Left ventricle myocardium inferior (tissue), 1 donor: ENCODE results near the gene FAM184A. TPM values are rescaled to one million over a fixed set of nuclear protein-coding genes. Genes with fewer than 3 reads are reported as not detected.

ENCODE experiments used
- DNase-seq: peaks from one replicate; pipeline ENCODE4 v3.0.0-alpha.2; 2020
- H3K27ac ChIP-seq: fragments of 200-600 bp; replicated peaks from 2 replicates; pipeline ENCODE4 v1.8.0; 2021
- H3K27me3 ChIP-seq: fragments of 200-600 bp; 2 replicates; pipeline ENCODE4 v1.8.0; 2021; ENCODE audit warnings: low read depth
- H3K36me3 ChIP-seq: fragments of 200-600 bp; 2 replicates; pipeline ENCODE4 v1.8.0; 2021
- H3K4me1 ChIP-seq: fragments of 200-600 bp; 2 replicates; pipeline ENCODE4 v1.8.0; 2021
- H3K4me3 ChIP-seq: fragments of 200-600 bp; 2 replicates; pipeline ENCODE4 v1.8.0; 2021; ENCODE audit warnings: mild to moderate bottlenecking, moderate library complexity
- H3K9me3 ChIP-seq: fragments of 200-600 bp; replicated peaks from 2 replicates; pipeline ENCODE4 v1.8.0; 2021
- intact Hi-C: fragments of 100-400 bp; cut with micrococcal nuclease; formaldehyde crosslinking; loops from one replicate; pipeline ENCODE4 v1.11.0; 2022
- microRNA-seq: library from miRNA; unstranded; fragments of <30 nt; microRNA quantifications from one replicate; pipeline ENCODE4 v1.2.0, GENCODE V29; 2020
- total RNA-seq: library from RNA; stranded (reverse); fragmentation: NEBNext Ultra II Directional; extraction: Animal tissue kit (Norgen Biotek cat#: 25700); gene quantifications from one replicate; pipeline ENCODE4 v1.2.1, GENCODE V29; 2021
- TF ChIP-seq, protein P1 (sequence below): fragments of 200-600 bp; IDR thresholded peaks from 2 replicates; pipeline ENCODE4 v1.8.0; 2021; ENCODE audit warnings: antibody characterized with exemption, mild to moderate bottlenecking, borderline replicate concordance
- donor health status: DM: no; HTN: yes; CAD: no; lungs with severe emphysema.

FAM184A gene
- total RNA-seq, 1 donor from 2014 or later: 0.93 TPM

DNA sequence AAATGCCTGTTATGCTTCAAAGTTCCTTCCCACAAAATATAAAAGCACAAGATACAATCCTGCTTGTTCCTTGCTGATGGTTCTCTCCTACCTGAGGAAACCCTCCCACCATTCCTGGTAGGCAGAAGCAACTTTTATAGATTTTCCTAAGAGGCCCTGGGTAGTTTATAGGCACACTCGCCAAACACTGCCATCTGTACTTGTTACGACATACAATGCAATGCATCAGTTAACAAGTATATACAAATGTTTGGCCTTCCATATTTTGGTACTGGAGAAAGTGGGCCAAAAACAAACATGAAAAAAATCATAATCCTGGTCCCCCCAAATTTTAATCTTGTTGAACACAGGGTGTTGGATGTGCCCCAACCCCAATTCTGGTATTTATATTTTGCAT, 160.1 kb downstream of the FAM184A start:
- no peak for DNase-seq
- Histone ChIP-seq H3K9me3 (no peaks in the 10 kb centered on the region), H3K27ac (no peak overlapping the region), H3K4me3 (no peak overlapping the region), H3K4me1 (no peaks in the 10 kb centered on the region), H3K27me3 (no peaks in the 10 kb centered on the region), H3K36me3 (peaks cover 78% of the 10 kb centered on the region)
- TF ChIP-seq, protein P1, sequence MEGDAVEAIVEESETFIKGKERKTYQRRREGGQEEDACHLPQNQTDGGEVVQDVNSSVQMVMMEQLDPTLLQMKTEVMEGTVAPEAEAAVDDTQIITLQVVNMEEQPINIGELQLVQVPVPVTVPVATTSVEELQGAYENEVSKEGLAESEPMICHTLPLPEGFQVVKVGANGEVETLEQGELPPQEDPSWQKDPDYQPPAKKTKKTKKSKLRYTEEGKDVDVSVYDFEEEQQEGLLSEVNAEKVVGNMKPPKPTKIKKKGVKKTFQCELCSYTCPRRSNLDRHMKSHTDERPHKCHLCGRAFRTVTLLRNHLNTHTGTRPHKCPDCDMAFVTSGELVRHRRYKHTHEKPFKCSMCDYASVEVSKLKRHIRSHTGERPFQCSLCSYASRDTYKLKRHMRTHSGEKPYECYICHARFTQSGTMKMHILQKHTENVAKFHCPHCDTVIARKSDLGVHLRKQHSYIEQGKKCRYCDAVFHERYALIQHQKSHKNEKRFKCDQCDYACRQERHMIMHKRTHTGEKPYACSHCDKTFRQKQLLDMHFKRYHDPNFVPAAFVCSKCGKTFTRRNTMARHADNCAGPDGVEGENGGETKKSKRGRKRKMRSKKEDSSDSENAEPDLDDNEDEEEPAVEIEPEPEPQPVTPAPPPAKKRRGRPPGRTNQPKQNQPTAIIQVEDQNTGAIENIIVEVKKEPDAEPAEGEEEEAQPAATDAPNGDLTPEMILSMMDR: no peak
- intact Hi-C loops: no loop called here

DNA sequence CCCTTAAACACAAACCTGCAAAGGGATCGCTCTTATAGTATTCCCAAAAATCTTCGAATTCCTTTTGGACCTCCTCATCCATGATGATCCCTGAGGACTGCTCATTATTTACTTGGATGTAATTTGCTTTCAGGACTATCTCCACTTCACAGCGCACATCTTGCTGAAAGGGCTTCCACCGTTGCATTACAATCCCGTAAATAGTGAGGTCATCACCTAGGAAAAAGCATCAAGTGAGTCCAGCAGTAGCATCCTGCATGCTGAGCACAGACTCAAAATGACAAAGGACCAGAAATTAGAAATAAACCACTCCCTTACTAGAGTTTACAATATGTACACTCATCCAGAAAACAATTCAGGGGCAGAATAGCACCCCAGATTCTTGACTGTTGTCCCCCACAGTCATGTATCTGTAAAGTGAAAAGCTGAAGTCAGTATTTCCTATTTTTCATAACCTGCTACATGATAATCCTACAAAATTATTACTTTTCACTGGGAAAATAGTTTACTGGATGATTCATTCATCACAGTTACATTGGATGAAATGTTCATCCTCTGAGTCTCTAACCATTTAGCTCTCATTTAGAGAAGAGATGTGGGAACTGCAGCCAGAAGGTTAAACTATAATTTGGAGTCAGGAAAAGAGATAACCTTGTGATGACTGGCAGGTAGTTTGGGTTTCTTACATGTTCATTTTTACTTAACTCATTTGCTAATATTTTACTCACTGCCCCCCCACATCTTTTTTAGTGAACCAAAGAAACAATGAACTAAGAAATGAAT, 160.7 kb downstream of the FAM184A start:
- Histone ChIP-seq H3K9me3 (no peaks in the 10 kb centered on the region), H3K36me3 (peaks cover 78% of the 10 kb centered on the region), H3K4me1 (no peaks in the 10 kb centered on the region), H3K27ac (no peak overlapping the region), H3K27me3 (no peaks in the 10 kb centered on the region), H3K4me3 (no peak overlapping the region)
- no peak for DNase-seq
- TF ChIP-seq, protein P1: no peak
- intact Hi-C loops: no loop called here

DNA sequence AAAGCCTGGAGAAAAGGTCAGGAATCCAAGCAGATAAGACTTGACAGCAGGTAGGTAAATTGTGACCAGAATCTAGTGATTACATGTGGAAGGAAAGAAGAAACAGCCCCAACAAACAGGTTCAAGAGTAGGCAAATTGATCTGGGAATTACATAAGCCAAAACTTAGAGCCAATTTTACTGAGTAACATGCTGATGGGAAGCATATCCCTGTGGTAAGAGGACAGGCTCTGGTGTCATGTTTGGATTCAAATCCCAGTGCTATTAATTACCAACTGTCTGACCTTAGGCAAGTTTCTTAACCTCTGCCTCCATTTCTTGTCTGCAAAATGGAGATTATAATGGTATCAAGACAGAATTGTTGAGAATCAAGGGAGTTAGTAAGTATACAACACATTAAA, 163.9 kb downstream of the FAM184A start:
- TF ChIP-seq, protein P1: no peak
- no peak overlapping the region for H3K4me3 ChIP-seq
- intact Hi-C loops: no loop called here
- H3K9me3 ChIP-seq: no peaks in the 10 kb centered on the region
- no peaks in the 10 kb centered on the region for H3K4me1 ChIP-seq
- H3K36me3 ChIP-seq: peaks cover 82% of the 10 kb centered on the region
- H3K27ac ChIP-seq: no peak overlapping the region
- no peak for DNase-seq
- no peaks in the 10 kb centered on the region for H3K27me3 ChIP-seq

DNA sequence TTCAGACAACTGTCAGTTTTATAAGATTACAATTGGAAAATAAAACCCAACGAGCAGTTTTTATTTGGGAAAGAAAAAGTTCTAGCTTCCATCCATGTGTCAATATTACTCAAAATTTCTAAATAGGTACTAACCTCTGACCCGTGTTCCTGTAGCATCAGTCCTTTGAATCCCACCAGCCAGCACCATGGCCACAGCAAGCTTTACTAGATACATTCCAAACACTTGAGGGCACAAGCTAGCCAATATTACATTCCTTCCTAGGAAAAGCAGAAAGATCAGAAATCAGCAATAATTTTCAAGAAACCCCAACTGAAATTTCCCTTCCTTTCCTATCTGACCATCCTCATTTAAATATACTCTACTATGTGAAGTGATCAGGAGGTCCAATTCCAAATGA, 165.3 kb downstream of the FAM184A start:
- Histone ChIP-seq H3K4me3 (no peak overlapping the region), H3K27ac (no peak overlapping the region), H3K36me3 (peaks cover 95% of the 10 kb centered on the region), H3K9me3 (no peaks in the 10 kb centered on the region), H3K27me3 (no peaks in the 10 kb centered on the region), H3K4me1 (peaks cover 4% of the 10 kb centered on the region)
- intact Hi-C loops: no loop called here
- TF ChIP-seq, protein P1: no peak
- DNase-seq: no peak

DNA sequence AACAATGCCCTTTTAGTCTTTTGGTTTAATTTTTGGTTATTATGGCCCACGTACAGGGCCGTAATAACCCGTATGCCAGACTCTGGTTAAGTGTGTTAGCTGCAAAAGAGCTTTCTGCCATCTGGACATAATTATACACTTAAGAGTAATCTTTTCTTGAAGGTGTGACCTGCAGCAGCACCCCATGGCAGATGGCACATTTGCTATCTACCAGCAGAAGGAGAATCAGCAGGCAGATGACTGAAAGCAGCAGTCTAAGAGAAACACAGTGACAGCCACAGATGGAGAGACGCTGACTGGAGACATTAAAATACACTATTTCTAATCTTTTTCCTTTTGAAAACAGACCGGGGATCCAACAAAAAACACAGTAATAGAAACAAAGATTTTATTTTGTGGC, 165.8 kb downstream of the FAM184A start:
- Histone ChIP-seq H3K27me3 (no peaks in the 10 kb centered on the region), H3K27ac (no peak overlapping the region), H3K36me3 (peaks cover 96% of the 10 kb centered on the region), H3K4me3 (no peak overlapping the region), H3K4me1 (peaks cover 9% of the 10 kb centered on the region), H3K9me3 (no peaks in the 10 kb centered on the region)
- intact Hi-C loops: no loop called here
- DNase-seq: no peak
- TF ChIP-seq, protein P1: no peak

Small RNAs within 50 kb of the gene (microRNA-seq; reads per million reads assigned to microRNA genes)
- not detected for gene MIR548B

Other genes with a start within 250 kb of the FAM184A start
- gene ASF1A, start 184.5 kb downstream of the FAM184A start, total RNA-seq: 27.6 TPM
- 5.5 TPM for gene MCM9, start 143.5 kb downstream of the FAM184A start, total RNA-seq